HG03575 (cell line): ENCODE results near the gene SLFN12L.
"Not testable (repeated sequence)": the region's sequence is repeated elsewhere in the genome, so short reads cannot be mapped to it uniquely, and the experiment has no call there.

Source experiments
- ATAC-seq: cut with Tn5 transposase; IDR thresholded peaks from one replicate; pipeline ENCODE4 v1.9.1; 2021; ENCODE audit not compliant: unreplicated experiment, insufficient number of reproducible peaks, low FRiP score; ENCODE audit errors: extremely low read depth

SLFN12L gene

GRCh38 chr17:35546487-35546886, 9.0 kb upstream of the SLFN12L start:
- no peak for ATAC-seq

GRCh38 chr17:35545150-35545549, 7.7 kb upstream of the SLFN12L start:
- ATAC-seq: no peak

- no peak for ATAC-seq
Measured at GRCh38 chr17:35543856-35544255, 6.4 kb upstream of the SLFN12L start.

GRCh38 chr17:35542990-35543389, 5.5 kb upstream of the SLFN12L start:
- no peak for ATAC-seq

- ATAC-seq: no peak
Measured at GRCh38 chr17:35541434-35541833, 4.0 kb upstream of the SLFN12L start.

- no peak for ATAC-seq
Measured at GRCh38 chr17:35540589-35541404, 3.3 kb upstream of the SLFN12L start.

GRCh38 chr17:35539659-35540026, 2.2 kb upstream of the SLFN12L start:
- ATAC-seq: no peak

GRCh38 chr17:35536664-35537171, 760 bp downstream of the SLFN12L start:
- no peak for ATAC-seq

- ATAC-seq: not testable (repeated sequence)
Measured at GRCh38 chr17:35535406-35535805, 2.1 kb downstream of the SLFN12L start.

GRCh38 chr17:35534576-35535093, 2.8 kb downstream of the SLFN12L start:
- ATAC-seq: no peak

GRCh38 chr17:35531160-35531559, 6.3 kb downstream of the SLFN12L start:
- ATAC-seq: no peak

GRCh38 chr17:35529866-35530265, 7.6 kb downstream of the SLFN12L start:
- no peak for ATAC-seq

- ATAC-seq: not testable (repeated sequence)
Measured at GRCh38 chr17:35529326-35529725, 8.2 kb downstream of the SLFN12L start.

GRCh38 chr17:35523296-35523695, 14.2 kb downstream of the SLFN12L start:
- no peak for ATAC-seq

- ATAC-seq: not testable (repeated sequence)
Measured at GRCh38 chr17:35521654-35522256, 15.7 kb downstream of the SLFN12L start.

- no peak for ATAC-seq
Measured at GRCh38 chr17:35521150-35521549, 16.3 kb downstream of the SLFN12L start.

- no peak for ATAC-seq
Measured at GRCh38 chr17:35519906-35520442, 17.5 kb downstream of the SLFN12L start.

GRCh38 chr17:35519439-35519838, 18.0 kb downstream of the SLFN12L start:
- no peak for ATAC-seq

- not testable (repeated sequence) for ATAC-seq
Measured at GRCh38 chr17:35518431-35518830, 19.0 kb downstream of the SLFN12L start.

- no peak for ATAC-seq
Measured at GRCh38 chr17:35515027-35515426, 22.5 kb downstream of the SLFN12L start.
